ENCODE measurements around the gene HPRT1.

- TF ChIP-seq CTCF (IDR thresholded peaks at IDR 0.05; ENCODE audit: low read length) (no peak), EZH2phosphoT487 (IDR thresholded peaks at IDR 0.05; ENCODE audit: low read length) (no peak), EZH2 (optimal IDR thresholded peaks at IDR 0.05; ENCODE audit: low read depth, low read length) (no peak)
Observed at GRCh38 chrX:134544135-134544512, 84.2 kb downstream of the HPRT1 start.
